ENCODE results near the gene ARID3A.

DNA sequence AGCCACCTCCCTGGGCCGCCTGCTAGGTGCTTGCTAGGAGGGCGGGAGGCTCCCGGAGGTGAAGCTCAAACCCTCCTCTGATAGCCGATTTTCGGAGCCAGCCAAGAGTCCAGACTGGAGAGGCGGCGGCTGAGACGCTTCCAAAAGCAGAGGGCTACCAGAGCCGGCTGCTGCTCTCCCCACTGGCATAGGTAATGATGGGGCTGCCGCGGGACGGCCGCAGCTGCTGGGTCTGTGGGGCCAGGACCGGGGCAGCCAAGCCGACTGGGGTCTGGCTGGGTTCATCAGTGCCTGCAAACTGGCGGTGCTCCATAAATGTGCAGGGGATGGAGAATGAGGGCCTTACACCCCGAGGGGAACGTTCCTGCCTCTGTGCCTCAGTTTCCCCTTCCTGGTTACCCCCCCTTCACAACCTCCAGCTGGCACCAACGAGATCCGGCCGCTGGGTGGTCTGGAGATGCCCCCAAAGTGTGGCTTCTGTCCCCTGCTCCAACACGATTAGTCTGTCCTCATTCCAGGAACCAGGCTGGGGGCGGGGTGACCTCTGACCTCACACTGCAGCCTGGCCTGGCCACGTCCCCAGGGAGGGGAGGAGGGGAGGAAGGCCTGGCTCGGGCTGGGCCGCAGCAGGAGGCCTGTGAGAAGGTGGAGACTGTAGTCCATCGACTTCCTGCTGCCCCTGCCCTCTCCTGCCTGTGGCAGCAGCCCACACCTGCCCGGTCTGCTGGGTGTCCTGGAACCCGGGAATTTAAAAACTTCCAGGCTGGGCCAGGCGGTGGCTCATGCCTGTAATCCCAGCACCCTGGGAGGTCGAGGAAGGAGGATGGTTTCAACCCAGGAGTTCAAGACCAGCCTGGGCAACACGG lies 54.5 kb downstream of the ARID3A start:
- TF ChIP-seq, protein P1, sequence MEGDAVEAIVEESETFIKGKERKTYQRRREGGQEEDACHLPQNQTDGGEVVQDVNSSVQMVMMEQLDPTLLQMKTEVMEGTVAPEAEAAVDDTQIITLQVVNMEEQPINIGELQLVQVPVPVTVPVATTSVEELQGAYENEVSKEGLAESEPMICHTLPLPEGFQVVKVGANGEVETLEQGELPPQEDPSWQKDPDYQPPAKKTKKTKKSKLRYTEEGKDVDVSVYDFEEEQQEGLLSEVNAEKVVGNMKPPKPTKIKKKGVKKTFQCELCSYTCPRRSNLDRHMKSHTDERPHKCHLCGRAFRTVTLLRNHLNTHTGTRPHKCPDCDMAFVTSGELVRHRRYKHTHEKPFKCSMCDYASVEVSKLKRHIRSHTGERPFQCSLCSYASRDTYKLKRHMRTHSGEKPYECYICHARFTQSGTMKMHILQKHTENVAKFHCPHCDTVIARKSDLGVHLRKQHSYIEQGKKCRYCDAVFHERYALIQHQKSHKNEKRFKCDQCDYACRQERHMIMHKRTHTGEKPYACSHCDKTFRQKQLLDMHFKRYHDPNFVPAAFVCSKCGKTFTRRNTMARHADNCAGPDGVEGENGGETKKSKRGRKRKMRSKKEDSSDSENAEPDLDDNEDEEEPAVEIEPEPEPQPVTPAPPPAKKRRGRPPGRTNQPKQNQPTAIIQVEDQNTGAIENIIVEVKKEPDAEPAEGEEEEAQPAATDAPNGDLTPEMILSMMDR (IDR thresholded peaks at IDR 0.05): no peak
- TF ChIP-seq EP300 (IDR thresholded peaks at IDR 0.05): no peak
- TF ChIP-seq POLR2A (IDR thresholded peaks at IDR 0.05): no peak

All from sigmoid colon (tissue), 4 donors.